Right atrium auricular region (tissue), 2 donors: ENCODE data around the gene WIPF3. TPM values are rescaled to one million over a fixed set of nuclear protein-coding genes. Genes with fewer than 3 reads are reported as not detected.

Experiments used
- DNase-seq: peaks from one replicate; pipeline ENCODE4 v3.0.0-alpha.2; 2019; ENCODE audit warnings: low spot score
- H3K27ac ChIP-seq, 2 donors: fragments of 200-600 bp; sonication (generic); 1 replicate in 1 of 2; 2 replicates in 1 of 2; pipeline ENCODE4 v1.5.1; 2016 to 2019
- H3K27me3 ChIP-seq, 2 donors: fragments of 200-600 bp; sonication (generic); one replicate each; pipeline versions ENCODE4 v1.5.1 to v1.6.0; 2017 to 2019
- H3K36me3 ChIP-seq: fragments of 200-600 bp; sonication (generic); one replicate; pipeline ENCODE4 v1.5.1; 2016
- H3K4me1 ChIP-seq, 2 donors: fragments of 200-600 bp; sonication (generic); one replicate each; pipeline versions ENCODE4 v1.5.1 to v1.6.0; 2017 to 2019
- H3K4me3 ChIP-seq, 2 donors: fragments of 200-600 bp; sonication (generic); 1 replicate in 1 of 2; 2 replicates in 1 of 2; pipeline ENCODE4 v1.5.1; 2017 to 2019; ENCODE audit warnings: mild to moderate bottlenecking in 1 of 2, moderate library complexity in 1 of 2
- H3K9me3 ChIP-seq, 2 donors: fragments of 200-600 bp; sonication (generic); one replicate each; pipeline ENCODE4 v1.5.1; 2019
- CTCF ChIP-seq, 2 donors: fragments of 200-600 bp; sonication (generic); IDR thresholded peaks; one replicate each; pipeline ENCODE4 v1.5.1; 2019; ENCODE audit warnings: antibody characterized with exemption in 2 of 2
- total RNA-seq, 2 donors: library from RNA; depleted of rRNA; stranded (reverse); fragments of >200 nt; gene quantifications; one replicate each; pipeline ENCODE4 v1.1.0, GENCODE V29; 2016

Gene WIPF3
- total RNA-seq, 2 donors from 2014 or later: 1.3 to 2.9 TPM

DNA sequence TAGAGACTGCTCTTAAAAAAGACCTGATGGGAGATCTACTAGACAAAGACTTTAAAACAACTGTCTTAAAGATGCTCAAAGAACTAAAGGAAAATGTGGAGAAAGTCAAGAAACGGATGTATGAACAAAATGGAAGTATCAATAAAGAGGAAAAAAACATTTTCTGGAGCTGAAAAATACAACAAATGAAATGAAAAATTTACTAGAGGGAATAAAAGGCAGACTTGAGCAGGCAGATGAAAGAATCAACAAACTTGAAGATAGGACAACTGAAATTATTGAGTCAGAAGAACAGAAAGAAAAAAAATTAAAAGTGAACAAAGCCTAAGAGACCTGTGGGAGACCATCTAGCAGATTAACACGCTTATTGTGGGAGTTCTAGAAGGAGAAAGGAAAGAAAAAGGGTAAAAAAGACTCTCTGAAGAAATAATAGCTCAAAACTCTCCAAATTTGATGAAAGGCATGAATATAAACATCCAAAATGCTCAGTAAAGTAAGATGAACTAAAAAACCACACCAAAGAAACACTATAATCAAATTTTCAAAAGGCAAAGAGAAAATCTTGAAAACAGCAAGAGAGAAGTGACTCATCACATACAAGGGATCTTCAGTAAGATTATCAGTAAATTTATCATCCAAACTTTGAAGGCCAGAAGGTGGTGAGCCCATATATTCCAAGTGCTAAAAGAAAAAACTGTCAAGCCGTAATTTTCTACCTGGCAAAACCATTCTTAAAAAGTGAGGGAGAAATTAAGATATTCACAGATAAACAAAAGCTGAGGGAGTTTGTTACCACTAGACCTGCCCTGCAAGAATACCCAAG lies 100.1 kb downstream of the WIPF3 start:
- Histone ChIP-seq H3K27me3 (no peaks in the 10 kb centered on the region), H3K36me3 (peaks cover 9% of the 10 kb centered on the region), H3K27ac (no peak overlapping the region), H3K9me3 (peaks cover 0 to 26% of the 10 kb centered on the region in 2 donors), H3K4me3 (no peak overlapping the region), H3K4me1 (no peaks in the 10 kb centered on the region)
- DNase-seq: no peak
- no peak for TF ChIP-seq CTCF (IDR thresholded peaks at IDR 0.05)

GRCh38 chr7:29914180-29914579 lies 107.9 kb downstream of the WIPF3 start:
- DNase-seq: no peak
- H3K36me3 ChIP-seq: peaks cover 6% of the 10 kb centered on the region

DNA sequence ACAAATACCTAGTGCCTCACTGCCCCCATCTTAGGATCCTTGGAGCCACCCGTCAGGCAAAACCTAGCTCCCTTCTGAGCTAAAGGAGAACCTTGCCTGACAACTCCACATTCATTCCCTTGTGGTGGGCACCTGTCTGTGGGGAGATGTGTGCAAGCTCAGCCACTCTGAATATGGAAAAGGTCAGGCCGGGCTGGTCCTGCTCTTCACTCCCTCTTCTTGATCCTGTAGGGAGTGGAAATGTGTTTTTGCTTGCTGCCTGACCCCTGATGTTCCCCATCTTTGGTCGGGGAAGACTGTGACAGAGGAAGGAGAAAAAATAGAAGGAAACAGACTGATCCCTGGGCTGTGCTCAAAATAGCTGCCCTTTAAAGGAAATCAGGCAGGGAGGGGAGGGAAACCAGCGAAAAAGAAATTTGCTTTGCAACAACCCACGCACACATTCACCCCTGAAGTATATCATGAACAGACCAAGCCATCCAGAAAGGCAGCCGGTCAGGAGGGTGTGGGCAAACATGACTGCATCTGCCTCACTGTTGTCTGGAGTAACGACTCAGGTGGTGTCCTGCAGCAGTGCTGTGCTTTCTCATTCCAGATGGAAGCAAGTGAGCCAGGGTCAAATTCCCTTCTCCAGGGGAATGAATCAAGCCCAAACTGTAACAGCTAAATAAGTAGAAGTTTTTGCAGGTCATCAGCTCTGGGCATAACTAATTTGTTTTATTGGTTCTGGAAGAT lies 109.3 kb downstream of the WIPF3 start:
- no peak for DNase-seq
- H3K27me3 ChIP-seq: no peaks in the 10 kb centered on the region
- no peaks in the 10 kb centered on the region for H3K9me3 ChIP-seq
- no peak for TF ChIP-seq CTCF (IDR thresholded peaks at IDR 0.05)
- peaks cover 7% of the 10 kb centered on the region for H3K36me3 ChIP-seq
- H3K27ac ChIP-seq: no peak overlapping the region
- no peak overlapping the region for H3K4me3 ChIP-seq
- H3K4me1 ChIP-seq: peaks cover 0 to 12% of the 10 kb centered on the region in 2 donors

More at GRCh38 chr7:29914180-29914579, 107.9 kb downstream of the WIPF3 start:
- no peak overlapping the region for H3K27ac ChIP-seq
- no peaks in the 10 kb centered on the region for H3K27me3 ChIP-seq
- H3K9me3 ChIP-seq: no peaks in the 10 kb centered on the region
- peaks cover 0 to 12% of the 10 kb centered on the region in 2 donors for H3K4me1 ChIP-seq
- TF ChIP-seq CTCF (IDR thresholded peaks at IDR 0.05): no peak
- H3K4me3 ChIP-seq: no peak overlapping the region

DNA sequence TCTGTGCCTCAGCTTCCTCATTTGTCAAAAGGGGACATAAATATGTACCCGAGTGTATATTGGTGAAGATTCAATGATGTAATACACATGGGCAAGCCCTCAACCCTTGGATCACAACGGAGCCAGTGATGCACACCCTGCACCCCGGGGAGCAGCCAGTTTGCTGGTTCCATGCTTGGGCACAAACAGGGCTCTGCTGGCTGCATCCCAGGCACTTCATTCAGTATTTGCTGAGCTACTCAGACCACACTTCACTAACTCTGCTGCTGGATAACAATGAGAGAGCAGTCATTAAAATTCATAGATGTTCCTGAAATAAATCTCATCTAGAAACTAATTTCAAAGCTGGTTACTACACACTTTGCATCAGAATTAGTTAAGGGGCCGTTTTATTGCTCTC lies 111.3 kb downstream of the WIPF3 start:
- no peaks in the 10 kb centered on the region for H3K9me3 ChIP-seq
- H3K27me3 ChIP-seq: no peaks in the 10 kb centered on the region
- peaks cover 7% of the 10 kb centered on the region for H3K36me3 ChIP-seq
- no peak for DNase-seq
- no peak overlapping the region for H3K4me3 ChIP-seq
- TF ChIP-seq CTCF (IDR thresholded peaks at IDR 0.05): no peak
- no peak overlapping the region for H3K27ac ChIP-seq
- peaks cover 0 to 12% of the 10 kb centered on the region in 2 donors for H3K4me1 ChIP-seq

GRCh38 chr7:29918850-29919249 lies 112.5 kb downstream of the WIPF3 start:
- H3K9me3 ChIP-seq: no peaks in the 10 kb centered on the region
- TF ChIP-seq CTCF (IDR thresholded peaks at IDR 0.05): no peak
- peaks cover 15% of the 10 kb centered on the region for H3K36me3 ChIP-seq
- H3K27me3 ChIP-seq: no peaks in the 10 kb centered on the region
- no peak overlapping the region for H3K4me3 ChIP-seq
- no peak for DNase-seq
- H3K27ac ChIP-seq: no peak overlapping the region
- H3K4me1 ChIP-seq: peaks cover 0 to 12% of the 10 kb centered on the region in 2 donors
